GM18502 (cell line): ENCODE results near the gene SYT6.
"Not testable (repeated sequence)": the region's sequence is repeated elsewhere in the genome, so short reads cannot be mapped to it uniquely, and the experiment has no call there.

Experiments
- ATAC-seq: cut with Tn5 transposase; IDR thresholded peaks from one replicate; pipeline ENCODE4 v1.9.1; 2021; ENCODE audit warnings: mild to moderate bottlenecking; ENCODE audit not compliant: unreplicated experiment, poor library complexity

SYT6 gene

DNA sequence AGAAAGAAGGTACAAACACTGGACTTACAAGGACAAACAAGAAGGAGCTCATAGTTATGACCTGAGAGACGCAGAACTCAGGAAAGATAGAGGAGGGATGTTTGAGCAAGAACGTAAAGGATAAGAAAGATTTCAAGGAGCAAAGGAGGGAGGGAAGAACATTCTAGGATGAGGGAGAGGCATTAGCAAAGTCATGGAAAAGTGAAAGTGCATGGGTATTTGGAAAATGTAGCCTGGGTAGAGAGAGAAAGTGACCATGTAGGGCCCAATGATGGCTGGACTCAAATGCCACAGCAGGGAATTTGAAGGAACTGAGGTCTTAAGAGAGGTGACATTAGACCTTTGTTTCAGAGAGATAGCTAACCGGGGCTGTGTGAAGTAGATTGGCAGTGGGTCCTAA, 76.5 kb downstream of the SYT6 start:
- ATAC-seq = no peak

DNA sequence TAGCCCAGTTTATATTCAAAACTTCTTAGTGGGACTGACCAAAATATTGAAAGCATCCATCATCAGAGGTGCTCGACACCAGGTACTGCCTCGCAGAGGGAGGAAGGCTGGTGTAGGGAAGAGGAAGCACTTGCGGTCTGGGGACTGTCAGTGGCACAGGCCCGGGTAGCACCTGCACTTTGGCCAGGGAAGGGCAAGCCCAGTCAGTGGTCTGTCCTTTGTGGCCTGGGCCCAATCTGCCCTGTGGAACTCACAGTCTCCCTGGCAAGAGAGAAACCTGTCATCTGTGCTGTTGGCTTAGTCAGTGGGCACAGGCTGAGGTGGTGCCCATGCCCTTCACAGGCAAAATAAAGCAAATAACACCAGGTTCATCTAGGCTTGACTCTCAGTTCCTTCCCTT, 77.4 kb downstream of the SYT6 start:
- ATAC-seq = no peak

DNA sequence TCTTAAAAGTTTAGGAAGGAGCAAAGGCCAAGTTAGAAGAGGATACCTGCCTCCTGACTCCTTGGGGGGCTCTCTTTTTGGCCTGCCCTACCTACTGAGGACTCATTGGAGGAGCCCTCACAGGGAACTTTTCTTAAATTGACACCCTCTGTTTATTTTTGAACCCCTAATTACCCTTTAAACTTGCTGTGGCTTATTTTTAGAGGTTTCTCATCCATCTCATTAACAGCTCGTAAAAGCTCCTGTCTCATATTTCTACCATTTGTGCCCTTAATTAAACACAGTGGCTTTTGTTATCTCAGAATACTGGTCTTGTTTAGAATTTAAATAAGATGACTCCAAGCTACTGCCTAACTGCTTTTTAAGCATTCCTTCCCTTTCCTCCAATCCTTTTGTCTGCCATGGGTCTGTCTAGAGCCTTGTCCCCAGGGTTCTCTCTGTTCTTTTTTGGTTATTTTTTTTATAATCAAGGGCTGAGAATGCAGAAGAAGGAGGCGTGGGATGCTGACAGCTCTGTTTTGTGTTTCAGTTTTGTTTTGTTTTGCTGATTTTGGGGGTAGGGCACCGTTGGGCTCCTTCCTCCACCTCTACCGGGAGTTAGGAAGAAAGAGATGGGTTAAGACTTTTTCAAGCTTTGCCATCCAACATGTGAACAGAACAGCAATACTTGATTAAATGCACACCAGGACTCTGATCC, 78.0 kb downstream of the SYT6 start:
- no peak for ATAC-seq

DNA sequence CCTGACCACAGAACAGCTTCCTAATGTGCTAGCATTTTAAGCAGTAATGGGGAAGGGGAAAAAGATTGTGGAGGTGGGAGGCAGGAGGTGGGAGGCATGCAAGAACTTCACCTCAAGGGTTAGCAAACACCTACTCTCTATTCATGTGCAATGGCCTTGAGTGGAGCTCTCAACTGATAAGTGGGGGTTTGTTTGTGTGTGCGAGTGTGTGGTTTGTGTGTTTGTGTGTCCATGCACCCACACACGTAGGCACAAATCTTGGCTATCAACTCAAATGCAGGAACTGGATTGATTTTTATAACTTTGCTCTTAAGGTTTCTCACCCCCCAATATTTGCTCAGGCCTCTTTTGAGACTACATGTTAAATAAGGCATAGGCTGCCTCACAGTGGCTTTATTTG, 78.6 kb downstream of the SYT6 start:
- no peak for ATAC-seq

DNA sequence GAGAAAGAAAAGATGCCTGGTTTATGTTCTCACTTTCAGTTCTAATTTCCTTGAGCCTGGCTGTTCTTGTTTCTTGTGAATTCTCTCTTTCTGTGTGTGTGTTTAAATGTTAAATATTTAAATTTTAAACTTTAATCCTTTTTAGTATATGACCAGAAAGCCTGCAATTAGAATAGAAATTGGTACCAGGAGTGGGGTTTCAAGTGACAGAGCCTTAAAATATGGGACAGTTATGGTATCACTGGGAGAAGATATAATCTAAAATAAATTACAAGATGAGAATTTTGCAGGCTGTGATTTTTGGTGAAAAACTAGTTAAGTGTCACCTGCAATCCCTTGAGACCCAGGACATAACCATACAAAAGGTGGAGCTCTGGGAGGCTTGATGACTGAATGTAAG, 81.4 kb downstream of the SYT6 start:
- no peak for ATAC-seq

DNA sequence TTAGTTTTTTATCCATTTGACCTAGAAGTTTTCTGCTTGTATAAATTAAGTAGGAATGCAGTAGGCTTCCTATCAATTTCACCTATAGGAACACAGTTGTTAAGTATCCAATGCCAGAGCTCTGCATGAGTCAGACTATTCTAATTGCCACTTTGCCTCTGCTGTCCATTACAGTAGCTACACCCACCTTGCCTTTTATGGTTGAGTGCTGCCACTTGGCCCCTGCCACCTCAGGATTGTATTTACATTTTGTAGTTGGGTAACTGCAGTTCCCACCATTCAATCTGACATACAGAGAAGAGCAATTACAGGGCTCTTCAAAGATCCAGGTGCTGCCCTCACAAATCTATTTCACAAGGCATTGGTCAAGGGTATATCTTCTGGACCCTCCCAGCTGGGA, 83.9 kb downstream of the SYT6 start:
- ATAC-seq = not testable (repeated sequence)

DNA sequence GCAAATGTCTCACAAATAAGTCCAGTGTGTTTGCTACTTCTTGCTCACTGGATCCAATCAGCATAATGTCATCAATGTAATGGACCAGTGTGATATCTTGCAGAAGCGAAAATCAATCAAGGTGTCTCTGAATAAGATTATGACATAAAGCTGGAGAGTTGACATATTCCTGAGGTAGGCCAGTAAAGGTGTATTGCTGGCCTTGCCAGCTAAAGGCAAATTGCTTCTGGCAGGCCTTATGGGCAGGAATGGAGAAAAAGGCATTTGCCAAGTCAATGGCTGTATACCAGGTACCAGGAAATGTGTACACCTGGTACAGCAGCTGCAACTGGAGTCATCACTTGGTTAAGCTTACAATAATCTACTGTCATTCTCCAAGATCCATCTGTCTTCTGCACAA, 85.0 kb downstream of the SYT6 start:
- ATAC-seq = not testable (repeated sequence)

DNA sequence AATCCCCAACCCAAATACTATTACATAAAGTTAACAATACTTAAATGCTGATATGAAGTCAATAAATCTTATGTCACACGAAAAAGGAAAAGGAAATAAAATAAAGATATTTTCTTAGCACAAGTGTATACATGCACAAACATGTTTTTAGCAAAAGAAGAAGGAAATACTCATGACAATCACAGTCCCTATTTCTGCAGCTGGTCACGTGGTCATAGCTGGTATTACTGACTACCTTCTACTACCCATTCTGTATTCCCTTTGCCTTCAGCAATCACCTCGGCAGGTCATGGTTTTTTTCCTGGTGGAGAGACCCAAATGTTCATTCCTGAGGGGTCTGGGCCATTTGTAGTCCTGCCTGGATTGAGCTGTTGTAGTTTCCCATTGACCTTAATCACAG, 88.0 kb downstream of the SYT6 start:
- ATAC-seq = not testable (repeated sequence)

GRCh38 chr1:114063544-114063943, 90.1 kb downstream of the SYT6 start:
- no peak for ATAC-seq

- no peak for ATAC-seq
These were observed 91.1 kb downstream of the SYT6 start for GRCh38 chr1:114062477-114063099.

DNA sequence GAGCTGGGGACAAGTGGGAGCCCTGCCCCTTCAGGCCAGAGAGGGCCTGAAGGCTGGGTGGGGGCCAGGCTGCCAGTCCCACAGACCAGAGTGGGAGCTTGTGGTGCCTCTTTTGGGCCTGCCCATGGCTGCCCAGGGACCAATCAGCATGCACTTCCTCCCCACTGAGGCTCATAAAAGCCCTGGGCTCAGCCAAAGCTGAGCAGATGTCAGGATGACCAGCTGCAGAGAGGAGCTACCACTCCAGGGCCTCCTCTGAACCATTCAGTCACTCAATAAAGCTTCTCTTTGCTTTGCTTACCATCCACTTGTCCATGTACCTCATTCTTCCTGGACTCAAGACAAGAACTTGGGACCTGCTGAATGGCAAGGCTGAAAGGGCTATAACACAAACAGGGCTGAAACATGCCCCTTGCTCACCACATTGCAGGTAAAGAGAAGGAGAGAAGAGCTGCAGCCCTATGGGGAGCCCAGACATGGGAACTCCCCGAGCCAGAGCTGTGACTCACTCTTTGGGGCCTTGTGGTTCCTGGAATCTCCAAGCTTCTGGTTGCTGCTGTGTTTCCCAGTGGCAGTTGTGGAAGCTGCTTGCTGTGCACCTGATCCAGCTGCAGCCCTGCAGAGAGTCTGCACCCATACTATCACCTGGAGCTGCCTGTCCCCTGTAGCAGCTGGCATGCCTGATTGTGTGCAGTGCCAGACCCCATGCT, 92.4 kb downstream of the SYT6 start:
- ATAC-seq = no peak

DNA sequence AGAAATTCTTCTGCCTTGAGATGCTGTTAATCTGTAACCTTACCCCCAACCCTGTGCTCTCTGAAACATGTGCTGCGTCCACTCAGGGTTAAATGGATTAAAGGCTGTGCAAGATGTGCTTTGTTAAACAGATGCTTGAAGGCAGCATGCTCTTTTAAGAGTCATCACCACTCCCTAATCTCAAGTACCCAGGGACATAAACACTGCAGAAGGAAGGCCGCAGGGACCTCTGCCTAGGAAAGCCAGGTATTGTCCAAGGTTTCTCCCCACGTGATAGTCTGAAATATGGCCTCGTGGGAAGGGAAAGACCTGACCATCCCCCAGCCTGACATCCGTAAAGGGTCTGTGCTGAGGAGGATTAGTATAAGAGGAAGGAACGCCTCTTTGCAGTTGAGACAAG, 95.4 kb downstream of the SYT6 start:
- ATAC-seq = not testable (repeated sequence)

GRCh38 chr1:114054148-114054547, 99.5 kb downstream of the SYT6 start:
- ATAC-seq = no peak

GRCh38 chr1:114048232-114048631, 105.4 kb downstream of the SYT6 start:
- no peak for ATAC-seq

DNA sequence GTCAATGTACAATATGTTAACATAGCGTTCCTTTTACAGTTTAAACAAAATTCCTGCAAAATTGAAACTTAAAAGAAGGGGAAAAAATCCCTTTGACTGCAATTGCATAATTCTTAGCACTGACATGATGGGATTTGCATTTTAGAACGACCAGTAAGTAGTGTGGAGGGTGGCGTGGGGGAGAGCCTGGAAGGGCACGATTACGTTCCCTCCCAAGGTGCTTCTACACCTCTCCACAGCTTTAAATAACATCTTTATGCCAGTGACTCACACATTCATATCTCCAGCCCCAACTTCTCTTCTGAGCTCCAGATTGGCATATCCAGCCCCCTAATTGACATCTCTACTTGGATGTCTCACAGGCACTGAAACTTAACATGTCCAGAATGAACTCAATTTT, 110.1 kb downstream of the SYT6 start:
- ATAC-seq = no peak

GRCh38 chr1:114043054-114043453, 110.6 kb downstream of the SYT6 start:
- ATAC-seq = no peak

- ATAC-seq = no peak
These were observed 113.2 kb downstream of the SYT6 start for GRCh38 chr1:114040273-114041015.
